Spleen (tissue), 7 donors: ENCODE results near the gene DOK7.
A peak's percentile ranks its signal among the peaks of the same experiment; 100 is the strongest.

Experiments used
- CTCF ChIP-seq, 11 experiments: fragments of 200-600 bp in 7 of 11; fragments of 450-650 bp in 4 of 11; sonication (generic) in 4 of 11; IDR thresholded peaks in 8 of 11; conservative IDR thresholded peaks in 3 of 11; 1 replicate in 7 of 11; 2 replicates in 4 of 11; pipeline versions ENCODE4 v1.4.0 to v1.8.0; 2016 to 2021; ENCODE audit warnings: antibody characterized with exemption in 11 of 11, inconsistent platforms in 4 of 11, mild to moderate bottlenecking in 1 of 11
- POLR2AphosphoS5 ChIP-seq, 3 donors: sonication (generic); formaldehyde crosslinking; IDR thresholded peaks; one replicate each; pipeline ENCODE4 v1.5.1; 2017; ENCODE audit warnings: antibody characterized with exemption in 3 of 3
- donor health status: DM: no; HTN: no; CAD: no; lungs with moderate emphysema.
- donor health status: DM: no; HTN: no; CAD: no.
- donor health status: DM: no; HTN: no; CAD: no.

DNA sequence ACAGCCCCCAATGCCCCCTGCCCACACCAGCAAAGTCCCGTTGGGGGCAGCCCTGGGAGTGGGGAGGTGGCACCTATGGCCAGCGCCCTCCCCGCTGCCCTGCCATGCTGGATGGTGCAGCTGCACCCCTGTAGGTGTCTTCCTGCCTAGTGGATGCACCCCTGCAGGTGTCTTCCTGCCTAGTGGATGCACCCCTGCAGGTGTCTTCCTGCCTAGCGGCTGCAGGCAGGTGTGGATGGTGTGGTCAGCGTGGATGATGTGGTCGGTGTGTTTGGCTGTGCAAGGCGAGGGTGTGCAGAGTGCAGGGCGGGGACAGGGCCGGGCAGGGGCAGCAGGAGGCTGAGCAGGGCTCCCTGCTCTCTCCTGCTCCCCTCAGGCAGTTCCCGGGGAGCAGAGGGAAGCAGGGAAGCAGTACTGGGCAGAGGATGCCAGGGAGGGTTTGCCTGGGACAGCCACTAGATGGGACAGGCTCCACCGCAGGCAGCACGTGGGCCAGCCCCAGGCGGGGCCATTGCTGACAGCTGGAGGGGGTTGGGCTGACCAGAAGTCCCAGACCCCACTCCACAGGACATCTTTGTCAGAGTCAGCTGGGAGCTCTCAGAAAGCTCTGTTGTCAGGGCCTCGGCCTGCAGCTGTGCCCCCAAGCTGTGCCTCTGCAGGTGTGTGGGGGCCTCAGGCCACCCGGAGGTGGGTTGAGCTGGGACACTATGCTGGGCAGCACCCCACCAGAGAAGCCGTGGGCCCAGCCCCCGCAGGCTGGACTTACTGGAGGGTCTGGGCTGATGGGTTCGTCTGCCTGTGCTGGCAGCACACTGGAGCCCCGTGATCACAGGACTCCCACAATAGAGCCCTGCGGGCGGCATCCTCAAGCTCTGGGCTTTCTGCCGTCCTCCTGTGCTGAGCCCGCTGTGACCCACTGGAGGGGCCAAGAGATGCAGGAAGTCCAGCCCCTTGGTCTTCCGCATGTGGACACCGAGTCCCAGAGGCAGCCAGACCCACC is 23.7 kb downstream of the DOK7 start:
- TF ChIP-seq CTCF (IDR thresholded peaks at IDR 0.05 in 8 of 11, conservative IDR thresholded peaks at IDR 0.05 in 3 of 11) = no peak
- peak in 1 of 3 donors; percentile 45 for TF ChIP-seq POLR2AphosphoS5 (IDR thresholded peaks at IDR 0.05)
